HepG2 (cell line): ENCODE measurements around the gene SCAI. TPM values are rescaled to one million over a fixed set of nuclear protein-coding genes. Genes with fewer than 3 reads are reported as not detected.

Experiments
- HDAC2 ChIP-seq: sonication (generic); formaldehyde crosslinking; IDR thresholded peaks from 2 replicates; pipeline ENCODE4 v1.4.0; 2020; ENCODE audit warnings: missing genetic modification reagents
- HOXA7 ChIP-seq: sonication (generic); formaldehyde crosslinking; IDR thresholded peaks from 2 replicates; pipeline ENCODE4 v1.8.1; 2022; ENCODE audit warnings: mild to moderate bottlenecking, missing genetic modification reagents, moderate library complexity
- LBX2 ChIP-seq: sonication (generic); formaldehyde crosslinking; IDR thresholded peaks from 2 replicates; pipeline ENCODE4 v1.5.0; 2020; ENCODE audit warnings: missing genetic modification reagents, mild to moderate bottlenecking, borderline replicate concordance
- NR0B2 ChIP-seq: sonication (generic); formaldehyde crosslinking; IDR thresholded peaks from 2 replicates; pipeline ENCODE4 v1.4.0; 2020; ENCODE audit warnings: mild to moderate bottlenecking, missing genetic modification reagents
- NR2F1 ChIP-seq, 2 experiments: fragments of 450-650 bp in 1 of 2; formaldehyde crosslinking in 1 of 2; IDR thresholded peaks; 2 replicates each; pipeline versions ENCODE4 v1.5.0 to v1.6.1; 2016 to 2020; ENCODE audit warnings: mild to moderate bottlenecking in 1 of 2, missing compliant biosample characterization in 1 of 2, missing genetic modification reagents in 1 of 2, moderate library complexity in 1 of 2
- NR2F6 ChIP-seq, 2 experiments: IDR thresholded peaks; 2 replicates each; pipeline ENCODE4 v1.6.1; 2016; ENCODE audit warnings: antibody characterized with exemption in 1 of 2, mild to moderate bottlenecking in 1 of 2
- PAWR ChIP-seq: sonication (generic); formaldehyde crosslinking; IDR thresholded peaks from 2 replicates; pipeline ENCODE4 v1.4.0; 2020; ENCODE audit warnings: missing genetic modification reagents, mild to moderate bottlenecking, borderline replicate concordance
- PHF5A ChIP-seq: IDR thresholded peaks from one replicate; pipeline ENCODE4 v1.6.1; 2018; ENCODE audit warnings: low read depth, missing genetic modification reagents; ENCODE audit not compliant: unreplicated experiment
- SETDB1 ChIP-seq: sonication (generic); formaldehyde crosslinking; IDR thresholded peaks from 2 replicates; pipeline ENCODE4 v1.5.1; 2020; ENCODE audit warnings: missing genetic modification reagents, mild to moderate bottlenecking, borderline replicate concordance
- SNAPC4 ChIP-seq: sonication (generic); formaldehyde crosslinking; IDR thresholded peaks from 2 replicates; pipeline ENCODE4 v1.4.0; 2020; ENCODE audit warnings: mild to moderate bottlenecking, missing genetic modification reagents
- SP2 ChIP-seq: sonication (generic); formaldehyde crosslinking; IDR thresholded peaks from 2 replicates; pipeline ENCODE4 v1.5.1; 2020; ENCODE audit warnings: mild to moderate bottlenecking, missing genetic modification reagents
- ZNF121 ChIP-seq: sonication (generic); formaldehyde crosslinking; IDR thresholded peaks from 2 replicates; pipeline ENCODE4 v1.5.0; 2020; ENCODE audit warnings: mild to moderate bottlenecking, missing genetic modification reagents
- ZNF180 ChIP-seq: sonication (generic); formaldehyde crosslinking; IDR thresholded peaks from 2 replicates; pipeline ENCODE4 v1.4.0; 2020; ENCODE audit warnings: low read depth, missing genetic modification reagents, borderline replicate concordance
- ZNF256 ChIP-seq: sonication (generic); formaldehyde crosslinking; conservative IDR thresholded peaks from 2 replicates; pipeline ENCODE4 v1.4.0; 2020; ENCODE audit warnings: missing genetic modification reagents
- ZNF282 ChIP-seq: fragments of 450-650 bp; IDR thresholded peaks from 2 replicates; pipeline ENCODE4 v1.6.1; 2018; ENCODE audit not compliant: partially characterized antibody
- ZNF33A ChIP-seq: sonication (generic); formaldehyde crosslinking; IDR thresholded peaks from 2 replicates; pipeline ENCODE4 v1.5.1; 2020; ENCODE audit warnings: missing genetic modification reagents, mild to moderate bottlenecking, moderate library complexity, borderline replicate concordance
- ZNF501 ChIP-seq: sonication (generic); formaldehyde crosslinking; IDR thresholded peaks from 2 replicates; pipeline ENCODE4 v1.5.1; 2020; ENCODE audit warnings: mild to moderate bottlenecking, moderate library complexity, missing genetic modification reagents
- ZNF704 ChIP-seq: sonication (generic); formaldehyde crosslinking; IDR thresholded peaks from 2 replicates; pipeline ENCODE4 v1.8.1; 2023; ENCODE audit warnings: mild to moderate bottlenecking, inconsistent platforms, moderate library complexity, missing genetic modification reagents, borderline replicate concordance
- polyA plus RNA-seq, 8 experiments: library from polyadenylated mRNA; depleted of rRNA in 3 of 8; stranded (reverse) in 7 of 8; unstranded in 1 of 8; fragments of >200 nt; fragmentation: Illumina TruSeq in 4 of 8; extraction: Trizol in 4 of 8; gene quantifications; 2 replicates each; pipeline versions ENCODE4 v1.2.1 to v1.2.3, GENCODE V29; 2011 to 2016; ENCODE audit warnings: low read depth in 4 of 8, missing spikeins in 1 of 8, mixed read lengths in 1 of 8; ENCODE audit not compliant: insufficient read depth in 1 of 8
- total RNA-seq, 5 experiments: library from RNA; depleted of rRNA; stranded (reverse); fragments of >200 nt; fragmentation: Illumina TruSeq; extraction: Trizol; gene quantifications; 2 replicates each; pipeline ENCODE4 v1.2.3, GENCODE V29; 2016; ENCODE audit warnings: low read depth in 1 of 5

Gene SCAI
- total and polyA plus RNA-seq, 2 of the 13 experiments (the other 11 are each of a cell fraction or from before 2014, with no cell fraction given): 4.4 to 8.4 TPM

- TF ChIP-seq PHF5A (CRISPR knock-in tag) (no peak), ZNF282 (no peak), ZNF256 (CRISPR knock-in tag) (no peak), PAWR (CRISPR knock-in tag) (no peak), ZNF121 (CRISPR knock-in tag) (0 out of 2 replicates have a peak, but pooled peaks have one; percentile 58), HDAC2 (CRISPR knock-in tag) (peak; percentile 6; the same call in 1 of the 2 replicates), NR0B2 (CRISPR knock-in tag) (no peak), NR2F1 (CRISPR knock-in tag; IDR thresholded peaks at IDR 0.05) (0 out of 4 replicates have a peak, but pooled peaks of 1 of the 2 experiments have one; percentile 24), LBX2 (no peak), ZNF180 (CRISPR knock-in tag) (no peak), SETDB1 (CRISPR knock-in tag) (no peak), ZNF501 (CRISPR knock-in tag) (0 out of 2 replicates have a peak, but pooled peaks have one; percentile 5), SP2 (CRISPR knock-in tag) (0 out of 2 replicates have a peak, but pooled peaks have one; percentile 20), ZNF33A (CRISPR knock-in tag) (0 out of 2 replicates have a peak, but pooled peaks have one; percentile 16), ZNF704 (CRISPR knock-in tag) (no peak), HOXA7 (no peak), SNAPC4 (peak; percentile 15; the same call in 1 of the 2 replicates), NR2F6 (IDR thresholded peaks at IDR 0.05) (peak; percentile 6; the same call in 1 of the 2 replicates), NR2F6 (CRISPR knock-in tag; IDR thresholded peaks at IDR 0.05) (no peak)
Measured at GRCh38 chr9:124941679-124942561, 201.4 kb downstream of the SCAI start (continued).
